Hepatocyte (in vitro differentiated cells): ENCODE results near the gene ADAMTS2. TPM values are rescaled to one million over a fixed set of nuclear protein-coding genes. Genes with fewer than 3 reads are reported as not detected.

ENCODE experiments used
- DNase-seq: peaks from one replicate; pipeline ENCODE4 v3.0.0-alpha.2; 2016; ENCODE audit warnings: low spot score
- H2AFZ ChIP-seq: fragments of 200-600 bp; sonication (generic); 2 replicates; pipeline ENCODE4 v1.6.0; 2016; ENCODE audit warnings: antibody characterized with exemption, mild to moderate bottlenecking
- H3K27ac ChIP-seq: fragments of 200-600 bp; sonication (generic); 2 replicates; pipeline ENCODE4 v1.5.1; 2016; ENCODE audit warnings: mild to moderate bottlenecking
- H3K27me3 ChIP-seq: fragments of 200-600 bp; sonication (generic); 2 replicates; pipeline ENCODE4 v1.6.1; 2016
- H3K36me3 ChIP-seq: fragments of 200-600 bp; sonication (generic); replicated peaks from 2 replicates; pipeline ENCODE4 v1.5.1; 2016; ENCODE audit warnings: low read depth; ENCODE audit not compliant: insufficient read depth
- H3K4me1 ChIP-seq: fragments of 200-600 bp; sonication (generic); 2 replicates; pipeline ENCODE4 v1.5.1; 2016; ENCODE audit warnings: mild to moderate bottlenecking, moderate library complexity; ENCODE audit not compliant: insufficient read depth
- H3K4me2 ChIP-seq: fragments of 200-600 bp; sonication (generic); 2 replicates; pipeline ENCODE4 v1.6.0; 2016
- H3K4me3 ChIP-seq: fragments of 200-600 bp; sonication (generic); 2 replicates; pipeline ENCODE4 v1.5.1; 2016; ENCODE audit warnings: mild to moderate bottlenecking
- H3K79me2 ChIP-seq: fragments of 200-600 bp; sonication (generic); 2 replicates; pipeline ENCODE4 v1.6.0; 2017; ENCODE audit warnings: mild to moderate bottlenecking
- H3K9me2 ChIP-seq: fragments of 200-600 bp; sonication (generic); replicated peaks from 2 replicates; pipeline ENCODE4 v1.6.0; 2017; ENCODE audit warnings: mild to moderate bottlenecking; ENCODE audit not compliant: insufficient read depth
- H3K9me3 ChIP-seq: fragments of 200-600 bp; sonication (generic); 2 replicates; pipeline ENCODE4 v1.5.1; 2016; ENCODE audit warnings: low read depth, mild to moderate bottlenecking
- H4K20me1 ChIP-seq: fragments of 200-600 bp; sonication (generic); 2 replicates; pipeline ENCODE4 v1.6.0; 2016; ENCODE audit warnings: mild to moderate bottlenecking; ENCODE audit not compliant: insufficient read depth, poor library complexity, severe bottlenecking
- CTCF ChIP-seq: fragments of 200-600 bp; sonication (generic); IDR thresholded peaks from 2 replicates; pipeline ENCODE4 v1.5.1; 2016; ENCODE audit warnings: antibody characterized with exemption, mild to moderate bottlenecking; ENCODE audit not compliant: poor library complexity
- EZH2 ChIP-seq: fragments of 200-600 bp; sonication (generic); IDR thresholded peaks from 2 replicates; pipeline ENCODE4 v1.6.1; 2016; ENCODE audit warnings: antibody characterized with exemption, mild to moderate bottlenecking, borderline replicate concordance
- EZH2phosphoT487 ChIP-seq: fragments of 200-600 bp; sonication (generic); IDR thresholded peaks from one replicate; pipeline ENCODE4 v1.6.1; 2018; ENCODE audit warnings: antibody characterized with exemption, mild to moderate bottlenecking, low read depth, moderate library complexity; ENCODE audit not compliant: unreplicated experiment, severe bottlenecking
- WGBS: methylation state at CpG from one replicate; pipeline ENCODE4 v1.1.6; 2016; ENCODE audit warnings: low lambda C conversion rate; ENCODE audit errors: missing lambda C conversion rate; 5-methylcytosine and 5-hydroxymethylcytosine counted together
- polyA plus RNA-seq: library from polyadenylated mRNA; unstranded; fragments of >200 nt; fragmentation: Nextera tagmentation; extraction: Ambion mirVana; gene quantifications from 2 replicates; pipeline ENCODE4 v1.2.1, GENCODE V29; 2016
- total RNA-seq: library from RNA; depleted of rRNA; stranded (reverse); fragments of >200 nt; gene quantifications from 2 replicates; pipeline ENCODE4 v1.2.3, GENCODE V29; 2014

ADAMTS2 gene
- total and polyA plus RNA-seq, 2 experiments from 2014 or later, result 55.4 to 78.8 TPM

DNA sequence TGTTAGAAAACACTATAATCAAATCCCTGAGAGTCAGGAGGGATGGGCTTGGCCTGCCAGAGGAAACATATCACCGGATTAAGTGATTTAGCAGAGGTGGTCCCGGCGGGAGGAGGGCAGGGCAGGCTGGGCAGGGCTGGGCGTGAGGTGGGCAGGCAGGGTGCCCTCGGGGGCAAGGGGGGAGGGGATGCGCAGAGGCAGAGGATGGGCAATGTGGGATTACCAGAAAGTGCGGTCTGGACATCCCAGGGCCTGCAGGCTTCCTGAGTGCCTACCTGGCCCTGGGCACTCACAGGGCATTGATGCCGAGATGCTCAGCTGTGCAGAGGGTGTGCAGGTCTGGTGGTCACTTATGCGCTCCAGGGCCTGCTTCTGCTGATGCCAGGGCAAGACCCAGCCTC lies 115.2 kb downstream of the ADAMTS2 start:
- H4K20me1 ChIP-seq, result no peaks in the 10 kb centered on the region
- H3K9me3 ChIP-seq, result no peaks in the 10 kb centered on the region
- H3K9me2 ChIP-seq, result no peaks in the 10 kb centered on the region
- 77% methylated on average over 6 of the region's 9 CpGs for WGBS
- no peak overlapping the region for H3K4me2 ChIP-seq
- H2AFZ ChIP-seq, result no peak overlapping the region
- H3K4me3 ChIP-seq, result no peak overlapping the region
- H3K27ac ChIP-seq, result no peak overlapping the region
- H3K79me2 ChIP-seq, result no peaks in the 10 kb centered on the region
- H3K27me3 ChIP-seq, result no peaks in the 10 kb centered on the region
- H3K36me3 ChIP-seq, result no peaks in the 10 kb centered on the region
- no peak for DNase-seq
- peaks cover 8% of the 10 kb centered on the region for H3K4me1 ChIP-seq
- TF ChIP-seq CTCF, result no peak
- TF ChIP-seq EZH2, result no peak
- TF ChIP-seq EZH2phosphoT487, result no peak

- Histone ChIP-seq H3K27ac (no peak overlapping the region), H3K4me3 (no peak overlapping the region), H3K27me3 (no peaks in the 10 kb centered on the region), H3K79me2 (no peaks in the 10 kb centered on the region), H3K9me3 (no peaks in the 10 kb centered on the region), H3K4me2 (no peak overlapping the region), H3K9me2 (no peaks in the 10 kb centered on the region), H3K4me1 (peaks cover 8% of the 10 kb centered on the region), H4K20me1 (no peaks in the 10 kb centered on the region), H3K36me3 (no peaks in the 10 kb centered on the region), H2AFZ (no peak overlapping the region)
- no peak for DNase-seq
- TF ChIP-seq CTCF (no peak), EZH2phosphoT487 (no peak), EZH2 (no peak)
- 92% methylated on average over 10 of the region's 20 CpGs for WGBS
These were observed 115.9 kb downstream of the ADAMTS2 start for GRCh38 chr5:179229331-179229831.

DNA sequence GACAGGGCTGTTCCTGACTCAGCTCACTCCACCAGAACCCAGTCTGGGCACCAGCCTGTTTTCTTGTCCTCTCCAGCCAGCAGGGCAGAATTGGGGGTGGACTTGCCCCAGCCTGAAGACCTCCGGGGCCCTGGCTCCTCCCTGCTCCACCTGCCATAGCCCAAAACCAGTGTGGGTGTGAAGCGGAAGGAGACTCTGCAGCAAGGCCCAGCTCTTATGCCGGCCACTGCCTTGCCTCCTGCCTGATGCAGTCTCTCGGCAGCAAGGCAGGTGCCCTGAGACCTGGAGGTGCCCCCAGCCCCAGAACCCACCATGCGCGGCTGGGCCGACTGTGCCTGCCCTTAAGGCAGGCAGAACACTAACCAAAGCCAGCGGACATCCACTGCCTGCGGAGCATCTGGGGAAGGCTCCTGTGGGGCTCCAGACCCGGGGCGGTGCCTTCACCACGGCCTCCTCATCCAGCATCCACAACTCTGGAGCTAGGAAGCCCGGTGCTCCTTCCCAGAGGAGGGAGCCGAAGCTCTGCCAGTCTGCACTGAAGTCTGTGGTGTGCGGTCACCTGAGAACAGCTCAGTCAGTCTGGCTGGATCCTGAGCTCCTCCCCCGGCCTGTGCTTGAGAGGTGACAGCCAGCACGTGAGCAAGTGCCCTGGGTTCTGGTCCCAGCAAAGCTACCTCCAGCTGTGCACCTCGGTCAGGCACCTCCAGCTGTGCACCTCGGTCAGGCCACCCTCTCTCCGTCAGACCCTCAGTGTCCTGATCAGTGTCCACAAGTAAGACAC lies 116.7 kb downstream of the ADAMTS2 start:
- 81% methylated on average over 20 of the region's 20 CpGs for WGBS
- no peaks in the 10 kb centered on the region for H4K20me1 ChIP-seq
- H3K9me3 ChIP-seq, result no peaks in the 10 kb centered on the region
- no peaks in the 10 kb centered on the region for H3K36me3 ChIP-seq
- no peak overlapping the region for H3K27ac ChIP-seq
- H3K79me2 ChIP-seq, result no peaks in the 10 kb centered on the region
- H3K4me3 ChIP-seq, result no peak overlapping the region
- H2AFZ ChIP-seq, result no peak overlapping the region
- no peak overlapping the region for H3K4me2 ChIP-seq
- no peak for DNase-seq
- no peaks in the 10 kb centered on the region for H3K9me2 ChIP-seq
- no peaks in the 10 kb centered on the region for H3K27me3 ChIP-seq
- H3K4me1 ChIP-seq, result peaks cover 8% of the 10 kb centered on the region
- TF ChIP-seq CTCF, result no peak
- TF ChIP-seq EZH2, result no peak
- no peak for TF ChIP-seq EZH2phosphoT487
